B cell (primary cell): Measurements from ENCODE around the gene PLEKHG3.

ENCODE experiments used
- CTCF ChIP-seq: fragments of 200-600 bp; IDR thresholded peaks from one replicate; pipeline ENCODE4 v1.8.0; 2022; ENCODE audit warnings: antibody characterized with exemption, mild to moderate bottlenecking
- EZH2 ChIP-seq: IDR thresholded peaks from 2 replicates; pipeline ENCODE4 v1.6.1; 2012; ENCODE audit warnings: borderline replicate concordance, low read depth, mild to moderate bottlenecking, moderate library complexity, low read length; ENCODE audit not compliant: insufficient read depth, poor library complexity, severe bottlenecking

- TF ChIP-seq CTCF (no peak), EZH2 (no peak)
These were observed 11.0 kb upstream of the PLEKHG3 start for GRCh38 chr14:64692986-64693809.
